Smooth muscle cell (in vitro differentiated cells): ENCODE data around the gene RASGRF1. TPM values are rescaled to one million over a fixed set of nuclear protein-coding genes. Genes with fewer than 3 reads are reported as not detected.
"Not testable (repeated sequence)": the region's sequence is repeated elsewhere in the genome, so short reads cannot be mapped to it uniquely, and the experiment has no call there.

Source experiments
- DNase-seq: peaks from one replicate; lab custom pipeline; 2025; ENCODE audit not compliant: unreplicated experiment; lab: John Stamatoyannopoulos, UW
- H2AFZ ChIP-seq: fragments of 200-600 bp; sonication (generic); 2 replicates; pipeline ENCODE4 v1.6.0; 2016; ENCODE audit warnings: antibody characterized with exemption, low read depth, mild to moderate bottlenecking
- H3F3A ChIP-seq: fragments of 200-600 bp; sonication (generic); 2 replicates; pipeline ENCODE4 v1.6.0; 2017; ENCODE audit warnings: antibody characterized with exemption, low read depth
- H3K27ac ChIP-seq: fragments of 200-600 bp; sonication (generic); 2 replicates; pipeline ENCODE4 v1.5.1; 2016; ENCODE audit warnings: low read depth, mild to moderate bottlenecking
- H3K27me3 ChIP-seq: fragments of 200-600 bp; sonication (generic); 2 replicates; pipeline ENCODE4 v1.6.1; 2016; ENCODE audit warnings: low read depth, mild to moderate bottlenecking
- H3K36me3 ChIP-seq: fragments of 200-600 bp; sonication (generic); 2 replicates; pipeline ENCODE4 v1.5.1; 2016; ENCODE audit warnings: low read depth
- H3K4me1 ChIP-seq: fragments of 200-600 bp; sonication (generic); 2 replicates; pipeline ENCODE4 v1.5.1; 2016; ENCODE audit warnings: low read depth
- H3K4me2 ChIP-seq: fragments of 200-600 bp; sonication (generic); 2 replicates; pipeline ENCODE4 v1.6.0; 2016; ENCODE audit warnings: mild to moderate bottlenecking
- H3K4me3 ChIP-seq: fragments of 200-600 bp; sonication (generic); 2 replicates; pipeline ENCODE4 v1.5.1; 2016; ENCODE audit warnings: mild to moderate bottlenecking
- H3K79me2 ChIP-seq: fragments of 200-600 bp; sonication (generic); 2 replicates; pipeline ENCODE4 v1.6.0; 2016; ENCODE audit warnings: low read depth, mild to moderate bottlenecking
- H3K9ac ChIP-seq: fragments of 200-600 bp; sonication (generic); 2 replicates; pipeline ENCODE4 v1.6.0; 2016; ENCODE audit warnings: low read depth
- H3K9me3 ChIP-seq: fragments of 200-600 bp; sonication (generic); replicated peaks from 2 replicates; pipeline ENCODE4 v1.5.1; 2016; ENCODE audit warnings: low read depth
- H4K20me1 ChIP-seq: fragments of 200-600 bp; sonication (generic); 2 replicates; pipeline ENCODE4 v1.6.0; 2016; ENCODE audit warnings: low read depth
- WGBS: methylation state at CpG from one replicate; pipeline ENCODE4 v1.1.7; 2016; ENCODE audit warnings: low lambda C conversion rate; 5-methylcytosine and 5-hydroxymethylcytosine counted together
- polyA plus RNA-seq: library from polyadenylated mRNA; unstranded; fragments of >200 nt; fragmentation: Nextera tagmentation; extraction: Ambion mirVana; gene quantifications from 2 replicates; pipeline ENCODE4 v1.2.1, GENCODE V29; 2016
- total RNA-seq: library from RNA; depleted of rRNA; stranded (reverse); fragments of >200 nt; gene quantifications from 2 replicates; pipeline ENCODE4 v1.2.3, GENCODE V29; 2014
- TF ChIP-seq, protein P1 (sequence below): fragments of 200-600 bp; sonication (generic); IDR thresholded peaks from 2 replicates; pipeline ENCODE4 v1.5.1; 2017; ENCODE audit warnings: borderline replicate concordance, mild to moderate bottlenecking, antibody characterized with exemption; ENCODE audit not compliant: insufficient read depth, poor library complexity, severe bottlenecking

The RASGRF1 gene
- total and polyA plus RNA-seq, 2 experiments from 2014 or later, result 0.17 to 0.22 TPM

DNA sequence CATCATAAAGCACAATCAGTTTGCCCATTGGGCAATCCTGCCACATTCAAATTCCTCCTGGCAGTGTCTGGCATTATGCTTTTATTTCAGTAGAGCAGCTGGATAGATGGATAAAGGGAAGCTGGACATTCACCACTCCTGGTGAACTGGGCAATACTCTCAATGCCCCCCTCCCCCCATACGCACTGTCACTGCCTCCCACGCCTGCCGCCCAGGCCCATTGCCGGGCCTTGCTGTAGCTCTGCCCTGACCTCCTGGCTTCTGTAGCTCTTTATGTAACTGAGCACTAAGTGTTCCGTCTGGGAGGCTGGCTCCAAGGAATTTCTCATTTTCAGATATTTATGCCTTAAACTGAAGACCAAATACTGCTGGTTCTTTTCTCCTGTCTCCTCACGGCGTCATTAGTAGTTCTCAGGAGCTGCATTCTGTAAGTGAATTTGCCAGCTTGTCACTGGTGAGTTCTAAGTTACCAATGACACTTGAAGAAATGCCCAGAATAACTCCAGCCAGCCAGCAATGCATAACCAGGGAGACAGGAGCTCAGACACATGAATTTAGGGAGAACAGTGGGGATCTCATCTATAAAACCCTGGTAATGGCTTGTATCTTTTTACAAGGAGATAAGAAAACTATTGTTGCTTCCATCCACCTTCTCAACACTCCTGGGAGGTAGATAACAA, 25.5 kb upstream of the RASGRF1 start:
- no peak overlapping the region for H3K27ac ChIP-seq
- H3K4me3 ChIP-seq, result no peak overlapping the region
- no peaks in the 10 kb centered on the region for H3K9me3 ChIP-seq
- no peak overlapping the region for H3K9ac ChIP-seq
- no peaks in the 10 kb centered on the region for H3K4me1 ChIP-seq
- no peak overlapping the region for H2AFZ ChIP-seq
- no peaks in the 10 kb centered on the region for H3K36me3 ChIP-seq
- no peak overlapping the region for H3K4me2 ChIP-seq
- peaks cover 20% of the 10 kb centered on the region for H3K27me3 ChIP-seq
- 86% methylated on average over 7 of the region's 7 CpGs for WGBS
- H3K79me2 ChIP-seq, result no peaks in the 10 kb centered on the region
- TF ChIP-seq, protein P1, sequence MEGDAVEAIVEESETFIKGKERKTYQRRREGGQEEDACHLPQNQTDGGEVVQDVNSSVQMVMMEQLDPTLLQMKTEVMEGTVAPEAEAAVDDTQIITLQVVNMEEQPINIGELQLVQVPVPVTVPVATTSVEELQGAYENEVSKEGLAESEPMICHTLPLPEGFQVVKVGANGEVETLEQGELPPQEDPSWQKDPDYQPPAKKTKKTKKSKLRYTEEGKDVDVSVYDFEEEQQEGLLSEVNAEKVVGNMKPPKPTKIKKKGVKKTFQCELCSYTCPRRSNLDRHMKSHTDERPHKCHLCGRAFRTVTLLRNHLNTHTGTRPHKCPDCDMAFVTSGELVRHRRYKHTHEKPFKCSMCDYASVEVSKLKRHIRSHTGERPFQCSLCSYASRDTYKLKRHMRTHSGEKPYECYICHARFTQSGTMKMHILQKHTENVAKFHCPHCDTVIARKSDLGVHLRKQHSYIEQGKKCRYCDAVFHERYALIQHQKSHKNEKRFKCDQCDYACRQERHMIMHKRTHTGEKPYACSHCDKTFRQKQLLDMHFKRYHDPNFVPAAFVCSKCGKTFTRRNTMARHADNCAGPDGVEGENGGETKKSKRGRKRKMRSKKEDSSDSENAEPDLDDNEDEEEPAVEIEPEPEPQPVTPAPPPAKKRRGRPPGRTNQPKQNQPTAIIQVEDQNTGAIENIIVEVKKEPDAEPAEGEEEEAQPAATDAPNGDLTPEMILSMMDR, result no peak
- no peaks in the 10 kb centered on the region for H4K20me1 ChIP-seq
- no peaks in the 10 kb centered on the region for H3F3A ChIP-seq
- no peak for DNase-seq

DNA sequence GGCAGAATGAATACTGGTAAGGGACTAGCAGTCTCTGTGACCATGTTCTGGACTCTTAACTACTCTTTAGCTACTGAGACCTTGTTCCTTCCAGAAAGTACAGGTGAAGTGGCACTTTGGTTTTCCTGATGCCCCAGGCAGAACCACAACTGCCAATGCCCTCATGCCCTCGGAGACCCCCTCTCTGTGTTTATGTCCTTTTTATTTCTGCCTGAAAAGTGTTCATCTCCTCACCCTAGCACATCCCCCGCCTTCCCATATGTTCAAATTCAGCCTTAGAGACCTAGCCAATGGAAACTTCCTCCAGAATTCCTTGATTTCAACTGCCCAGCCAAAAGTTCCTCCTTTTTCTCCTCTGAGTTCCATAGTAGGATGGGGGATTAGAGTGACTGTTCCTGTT, 23.3 kb upstream of the RASGRF1 start:
- H3K9ac ChIP-seq, result no peak overlapping the region
- peaks cover 32% of the 10 kb centered on the region for H3K27me3 ChIP-seq
- H3K27ac ChIP-seq, result no peak overlapping the region
- H3K4me1 ChIP-seq, result no peaks in the 10 kb centered on the region
- no peaks in the 10 kb centered on the region for H3K36me3 ChIP-seq
- H4K20me1 ChIP-seq, result no peaks in the 10 kb centered on the region
- no peaks in the 10 kb centered on the region for H3K79me2 ChIP-seq
- H3K4me3 ChIP-seq, result no peak overlapping the region
- TF ChIP-seq, protein P1, result no peak
- no peaks in the 10 kb centered on the region for H3F3A ChIP-seq
- no peak overlapping the region for H3K4me2 ChIP-seq
- no peak overlapping the region for H2AFZ ChIP-seq
- DNase-seq, result no peak
- 84% methylated on average over 2 of the region's 2 CpGs for WGBS
- H3K9me3 ChIP-seq, result no peaks in the 10 kb centered on the region

DNA sequence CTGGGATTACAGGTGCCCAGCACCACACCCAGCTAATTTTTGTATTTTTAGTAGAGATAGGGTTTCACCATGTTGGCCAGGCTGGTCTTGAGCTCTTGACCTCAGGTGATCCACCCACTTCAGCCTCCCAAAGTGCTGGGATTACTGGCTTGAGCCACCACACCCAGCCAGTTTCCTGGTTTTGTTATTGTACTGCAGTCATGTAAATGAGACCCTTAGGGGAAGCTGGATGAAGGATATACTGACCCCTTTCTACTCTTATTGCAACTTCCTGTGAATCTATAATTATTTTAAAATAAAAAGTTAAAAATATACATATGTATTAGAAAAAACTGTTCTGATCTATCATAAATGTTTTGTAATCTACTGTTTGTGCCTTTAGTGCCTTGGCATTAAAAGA, 20.8 kb upstream of the RASGRF1 start:
- not testable (repeated sequence) for H3K4me1 ChIP-seq, DNase-seq, H4K20me1 ChIP-seq, H3K27ac ChIP-seq, H3K9ac ChIP-seq, H3K36me3 ChIP-seq, H3K4me2 ChIP-seq, H3K79me2 ChIP-seq, H3F3A ChIP-seq, H3K9me3 ChIP-seq, H2AFZ ChIP-seq, H3K4me3 ChIP-seq
- peaks cover 35% of the 10 kb centered on the region for H3K27me3 ChIP-seq

DNA sequence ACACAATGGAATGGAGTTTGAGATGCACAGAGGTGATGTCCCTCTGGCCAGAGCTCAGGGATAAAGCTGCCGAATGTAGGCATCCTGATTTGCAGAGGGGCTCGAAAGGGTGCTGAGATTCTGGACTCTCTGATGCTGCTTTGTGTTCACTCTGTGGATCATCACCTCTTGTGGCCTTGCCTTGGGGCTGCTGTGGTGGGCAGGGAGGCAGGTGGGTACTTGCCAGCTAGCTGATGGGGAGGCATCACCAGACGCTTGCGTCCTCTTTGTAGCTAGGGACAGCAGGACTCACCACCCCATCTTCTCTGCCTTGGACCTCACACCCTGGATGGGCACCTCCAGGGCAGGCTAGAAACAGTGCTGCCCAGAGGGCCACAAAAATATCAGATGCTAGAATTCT, 14.6 kb upstream of the RASGRF1 start:
- Histone ChIP-seq H3K9ac (no peak overlapping the region), H3K27ac (no peak overlapping the region), H3K4me3 (no peak overlapping the region), H4K20me1 (no peaks in the 10 kb centered on the region), H2AFZ (no peak overlapping the region), H3F3A (no peaks in the 10 kb centered on the region), H3K4me1 (no peaks in the 10 kb centered on the region), H3K4me2 (no peak overlapping the region), H3K27me3 (peaks cover 45% of the 10 kb centered on the region), H3K79me2 (no peaks in the 10 kb centered on the region), H3K36me3 (no peaks in the 10 kb centered on the region), H3K9me3 (no peaks in the 10 kb centered on the region)
- TF ChIP-seq, protein P1, result no peak
- WGBS, result 94% methylated on average over 4 of the region's 4 CpGs
- DNase-seq, result no peak
